ENCODE results near the gene MYDGF.

GRCh38 chr19:4649392-4650047 lies 20.6 kb downstream of the MYDGF start:
- TF ChIP-seq GATA3 (IDR thresholded peaks at IDR 0.05; ENCODE audit: low read depth, low read length) (no peak), GATA2 (IDR thresholded peaks at IDR 0.05; ENCODE audit: low read depth, low read length) (no peak)
